ENCODE measurements around the gene ARL5A.

- no peak for TF ChIP-seq CTCF (IDR thresholded peaks at IDR 0.05)
- no peak for TF ChIP-seq POLR2A (IDR thresholded peaks at IDR 0.05; ENCODE audit: low read depth)
- TF ChIP-seq EP300 (IDR thresholded peaks at IDR 0.05): no peak
- TF ChIP-seq POLR2AphosphoS5 (IDR thresholded peaks at IDR 0.05): no peak
Observed at GRCh38 chr2:151833984-151834383, 5.8 kb upstream of the ARL5A start.

Measured in esophagus muscularis mucosa (tissue), 4 donors.